ENCODE results near the gene PRKG1.

Gene PRKG1

DNA sequence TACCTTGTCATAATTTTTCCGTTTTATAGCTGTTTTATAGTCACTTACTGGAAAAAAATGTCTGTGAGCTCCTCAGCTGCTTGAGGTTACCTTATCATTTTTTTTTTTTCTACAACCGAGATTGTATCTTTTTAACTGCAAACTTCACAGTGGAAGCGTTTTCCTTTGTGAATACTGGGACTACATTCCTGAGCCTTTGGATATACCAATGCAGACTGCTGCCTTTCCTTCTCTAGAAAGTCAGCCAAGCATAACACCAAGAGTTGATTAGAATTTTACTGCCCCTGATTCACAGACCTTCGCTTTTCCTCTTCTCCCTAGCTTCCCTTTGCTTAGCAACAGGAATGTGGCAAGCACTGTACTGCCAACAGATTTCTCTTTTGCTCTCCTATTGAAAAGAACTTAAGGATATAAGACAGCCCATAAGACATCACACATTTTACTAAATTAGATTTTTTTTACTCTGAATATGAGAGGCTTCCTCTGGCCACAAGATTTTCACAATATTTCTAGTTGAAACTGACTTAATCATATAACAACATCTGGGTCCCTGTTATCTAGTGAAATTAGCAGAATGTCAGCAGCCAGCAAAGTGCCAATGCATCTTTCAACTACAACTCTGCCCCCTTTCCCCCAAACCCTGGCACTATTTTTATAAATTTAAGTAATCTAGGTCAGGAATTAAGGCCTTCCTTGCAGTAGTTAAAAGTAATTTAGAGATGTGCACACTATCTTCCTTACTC lies 170.6 kb downstream of the PRKG1 start:
- Histone ChIP-seq H3K36me3 (ENCODE audit: control insufficient read depth, low read length) (no peaks in the 10 kb centered on the region), H3K9me2 (replicated peaks; ENCODE audit: control insufficient read depth, low read length) (no peaks in the 10 kb centered on the region), H3F3A (ENCODE audit: control insufficient read depth, insufficient read depth) (no peaks in the 10 kb centered on the region), H3K79me2 (ENCODE audit: control insufficient read depth, low read length) (no peaks in the 10 kb centered on the region), H3K4me1 (ENCODE audit: control insufficient read depth, low read length) (no peaks in the 10 kb centered on the region), H3K27me3 (ENCODE audit: control insufficient read depth, low read length) (no peaks in the 10 kb centered on the region), H3K4me3 (ENCODE audit: low read length) (no peak overlapping the region), H3K4me2 (ENCODE audit: low read length) (no peak overlapping the region), H4K20me1 (ENCODE audit: control insufficient read depth, insufficient read depth, low read depth, low read length) (no peaks in the 10 kb centered on the region), H3K27ac (ENCODE audit: low read depth, low read length) (no peak overlapping the region), H3K9me3 (ENCODE audit: control insufficient read depth, insufficient read depth, low read length) (no peaks in the 10 kb centered on the region)
- TF ChIP-seq CTCF (IDR thresholded peaks at IDR 0.05; ENCODE audit: low read depth, low read length, poor library complexity, severe bottlenecking): no peak

DNA sequence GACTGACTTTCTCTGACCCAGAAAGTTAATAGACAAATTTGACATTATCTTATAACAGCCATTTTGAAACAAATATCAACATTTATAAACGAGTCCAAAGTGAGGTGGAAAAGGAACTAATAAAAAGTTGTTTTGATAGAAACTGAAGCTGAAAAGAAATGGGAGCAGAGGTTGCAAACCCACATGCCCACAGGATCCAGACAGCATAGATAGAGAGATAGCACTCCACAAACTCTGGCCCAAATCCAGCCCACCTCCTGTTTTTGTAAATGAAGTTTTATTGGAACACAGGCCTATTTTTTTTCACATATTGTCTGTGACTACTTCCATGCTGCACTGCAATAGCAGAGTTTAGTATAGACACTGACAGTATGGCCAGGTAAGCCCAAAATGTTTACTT lies 171.9 kb downstream of the PRKG1 start:
- H4K20me1 ChIP-seq (ENCODE audit: control insufficient read depth, insufficient read depth, low read depth, low read length): no peaks in the 10 kb centered on the region
- no peaks in the 10 kb centered on the region for H3K27me3 ChIP-seq (ENCODE audit: control insufficient read depth, low read length)
- H3K4me1 ChIP-seq (ENCODE audit: control insufficient read depth, low read length): no peaks in the 10 kb centered on the region
- H3K79me2 ChIP-seq (ENCODE audit: control insufficient read depth, low read length): no peaks in the 10 kb centered on the region
- H3K9me2 ChIP-seq (replicated peaks; ENCODE audit: control insufficient read depth, low read length): no peaks in the 10 kb centered on the region
- H3F3A ChIP-seq (ENCODE audit: control insufficient read depth, insufficient read depth): no peaks in the 10 kb centered on the region
- H3K4me2 ChIP-seq (ENCODE audit: low read length): no peak overlapping the region
- no peaks in the 10 kb centered on the region for H3K36me3 ChIP-seq (ENCODE audit: control insufficient read depth, low read length)
- TF ChIP-seq EZH2phosphoT487 (IDR thresholded peaks at IDR 0.05; ENCODE audit: borderline replicate concordance, low read length) (no peak), CTCF (IDR thresholded peaks at IDR 0.05; ENCODE audit: low read depth, low read length, poor library complexity, severe bottlenecking) (no peak)
- H3K27ac ChIP-seq (ENCODE audit: low read depth, low read length): no peak overlapping the region
- H3K4me3 ChIP-seq (ENCODE audit: low read length): no peak overlapping the region
- H3K9me3 ChIP-seq (ENCODE audit: control insufficient read depth, insufficient read depth, low read length): no peaks in the 10 kb centered on the region

DNA sequence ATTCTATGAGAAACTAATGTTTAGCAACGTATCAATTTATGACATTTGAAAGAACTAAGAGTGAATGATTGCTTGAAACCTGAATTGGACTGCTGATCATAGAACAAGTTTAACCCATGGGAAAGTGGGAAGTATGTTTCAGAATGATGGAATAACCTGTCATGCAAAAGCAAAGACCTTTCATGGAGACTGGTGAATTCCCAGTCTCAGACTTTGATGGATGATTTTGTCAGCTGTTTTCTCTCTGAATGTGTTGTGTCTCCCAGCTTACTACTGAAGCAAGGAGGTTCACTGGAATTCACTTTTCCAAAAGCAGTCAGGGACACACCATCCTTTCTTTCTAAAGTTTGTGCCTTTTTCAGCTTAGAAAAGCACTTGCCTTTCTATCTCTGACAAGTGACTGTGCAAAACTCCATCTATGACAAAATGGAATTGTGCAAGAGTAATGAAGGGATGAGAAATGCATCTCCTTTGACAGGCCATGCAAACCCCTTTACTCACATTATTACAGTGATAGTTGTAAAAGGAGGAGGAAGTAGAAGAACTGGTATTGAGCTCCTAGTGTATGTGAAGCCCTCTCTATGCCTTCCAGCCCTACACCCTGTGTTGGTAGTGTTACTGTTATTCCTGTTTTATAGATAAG lies 176.1 kb downstream of the PRKG1 start:
- Histone ChIP-seq H3K36me3 (ENCODE audit: control insufficient read depth, low read length) (no peaks in the 10 kb centered on the region), H3K4me3 (ENCODE audit: low read length) (no peak overlapping the region), H3K27ac (ENCODE audit: low read depth, low read length) (no peak overlapping the region), H3K9me2 (replicated peaks; ENCODE audit: control insufficient read depth, low read length) (no peaks in the 10 kb centered on the region), H3K9me3 (ENCODE audit: control insufficient read depth, insufficient read depth, low read length) (no peaks in the 10 kb centered on the region), H3K4me1 (ENCODE audit: control insufficient read depth, low read length) (no peaks in the 10 kb centered on the region), H3K4me2 (ENCODE audit: low read length) (no peak overlapping the region), H3K27me3 (ENCODE audit: control insufficient read depth, low read length) (no peaks in the 10 kb centered on the region), H3K79me2 (ENCODE audit: control insufficient read depth, low read length) (no peaks in the 10 kb centered on the region), H3F3A (ENCODE audit: control insufficient read depth, insufficient read depth) (no peaks in the 10 kb centered on the region), H4K20me1 (ENCODE audit: control insufficient read depth, insufficient read depth, low read depth, low read length) (no peaks in the 10 kb centered on the region)
- TF ChIP-seq EZH2phosphoT487 (IDR thresholded peaks at IDR 0.05; ENCODE audit: borderline replicate concordance, low read length) (no peak), CTCF (IDR thresholded peaks at IDR 0.05; ENCODE audit: low read depth, low read length, poor library complexity, severe bottlenecking) (no peak)
